ENCODE results near the gene NHSL1. TPM values are rescaled to one million over a fixed set of nuclear protein-coding genes. Genes with fewer than 3 reads are reported as not detected.

NHSL1 gene
- polyA plus RNA-seq, 4 donors: 11.3 to 71.0 (median 23.8) TPM

- H3K27ac ChIP-seq (ENCODE audit: low read depth in 1 of 3, low read length in 2 of 3): peak overlapping the region in 2 of 3 donors; percentile 44 to 64
Measured at GRCh38 chr6:138489846-138490245, 9.4 kb downstream of the NHSL1 start.

GRCh38 chr6:138487102-138487604, 12.1 kb downstream of the NHSL1 start:
- Histone ChIP-seq H3K27ac (ENCODE audit: low read depth in 1 of 3, low read length in 2 of 3) (peak overlapping the region; percentile 57 to 90 (median 82)), H3K4me3 (ENCODE audit: low read depth in 1 of 3, low read length in 3 of 3) (no peak overlapping the region), H3K4me1 (ENCODE audit: control insufficient read depth in 3 of 3, insufficient read depth in 2 of 3, low read depth in 1 of 3, low read length in 2 of 3) (peaks cover 18 to 78% (median 22%) of the 10 kb centered on the region in 3 donors), H3K9me3 (ENCODE audit: control insufficient read depth in 2 of 2, insufficient read depth in 1 of 2, low read depth in 1 of 2, low read length in 1 of 2) (no peaks in the 10 kb centered on the region), H3K27me3 (ENCODE audit: control insufficient read depth in 3 of 3, insufficient read depth in 3 of 3, low read length in 3 of 3) (no peaks in the 10 kb centered on the region), H3K36me3 (ENCODE audit: control insufficient read depth in 3 of 3, insufficient read depth in 2 of 3, low read depth in 1 of 3, low read length in 3 of 3) (peaks cover 0 to 34% (median 5%) of the 10 kb centered on the region in 3 donors)
- peak; percentile 85 to 94 for DNase-seq
- WGBS, 3 donors: 18 to 59% (median 37%) methylated on average over 6 of the region's 6 CpGs
- no peak for FAIRE-seq

More at GRCh38 chr6:138489846-138490245, 9.4 kb downstream of the NHSL1 start:
- Histone ChIP-seq H3K9me3 (ENCODE audit: control insufficient read depth in 2 of 2, insufficient read depth in 1 of 2, low read depth in 1 of 2, low read length in 1 of 2) (no peaks in the 10 kb centered on the region), H3K36me3 (ENCODE audit: control insufficient read depth in 3 of 3, insufficient read depth in 2 of 3, low read depth in 1 of 3, low read length in 3 of 3) (peaks cover 0 to 25% (median 1%) of the 10 kb centered on the region in 3 donors), H3K4me3 (ENCODE audit: low read depth in 1 of 3, low read length in 3 of 3) (no peak overlapping the region), H3K4me1 (ENCODE audit: control insufficient read depth in 3 of 3, insufficient read depth in 2 of 3, low read depth in 1 of 3, low read length in 2 of 3) (peaks cover 17 to 71% (median 18%) of the 10 kb centered on the region in 3 donors), H3K27me3 (ENCODE audit: control insufficient read depth in 3 of 3, insufficient read depth in 3 of 3, low read length in 3 of 3) (no peaks in the 10 kb centered on the region)
- DNase-seq (no peak), FAIRE-seq (no peak)
- WGBS, 3 donors: 55 to 78% (median 73%) methylated on average over 1 to 2 of the region's 2 CpGs

- no peak for FAIRE-seq
- Histone ChIP-seq H3K36me3 (ENCODE audit: control insufficient read depth in 3 of 3, insufficient read depth in 2 of 3, low read depth in 1 of 3, low read length in 3 of 3) (peaks cover 0 to 35% (median 5%) of the 10 kb centered on the region in 3 donors), H3K27ac (ENCODE audit: low read depth in 1 of 3, low read length in 2 of 3) (peak overlapping the region; percentile 57 to 90 (median 82)), H3K4me3 (ENCODE audit: low read depth in 1 of 3, low read length in 3 of 3) (no peak overlapping the region), H3K27me3 (ENCODE audit: control insufficient read depth in 3 of 3, insufficient read depth in 3 of 3, low read length in 3 of 3) (no peaks in the 10 kb centered on the region), H3K4me1 (ENCODE audit: control insufficient read depth in 3 of 3, insufficient read depth in 2 of 3, low read depth in 1 of 3, low read length in 2 of 3) (peaks cover 15 to 72% (median 21%) of the 10 kb centered on the region in 3 donors), H3K9me3 (ENCODE audit: control insufficient read depth in 2 of 2, insufficient read depth in 1 of 2, low read depth in 1 of 2, low read length in 1 of 2) (no peaks in the 10 kb centered on the region)
- DNase-seq: peak in 1 of 2 donors; percentile 54
- 38 to 65% (median 48%) methylated on average over 4 of the region's 4 CpGs for WGBS, 3 donors
Measured at GRCh38 chr6:138486249-138487101, 12.8 kb downstream of the NHSL1 start.

GRCh38 chr6:138485586-138486248, 13.6 kb downstream of the NHSL1 start:
- Histone ChIP-seq H3K9me3 (ENCODE audit: control insufficient read depth in 2 of 2, insufficient read depth in 1 of 2, low read depth in 1 of 2, low read length in 1 of 2) (no peaks in the 10 kb centered on the region), H3K27ac (ENCODE audit: low read depth in 1 of 3, low read length in 2 of 3) (peak overlapping the region; percentile 9 to 90 (median 74)), H3K4me3 (ENCODE audit: low read depth in 1 of 3, low read length in 3 of 3) (no peak overlapping the region), H3K27me3 (ENCODE audit: control insufficient read depth in 3 of 3, insufficient read depth in 3 of 3, low read length in 3 of 3) (no peaks in the 10 kb centered on the region), H3K4me1 (ENCODE audit: control insufficient read depth in 3 of 3, insufficient read depth in 2 of 3, low read depth in 1 of 3, low read length in 2 of 3) (peaks cover 15 to 67% (median 21%) of the 10 kb centered on the region in 3 donors), H3K36me3 (ENCODE audit: control insufficient read depth in 3 of 3, insufficient read depth in 2 of 3, low read depth in 1 of 3, low read length in 3 of 3) (peaks cover 0 to 35% (median 5%) of the 10 kb centered on the region in 3 donors)
- DNase-seq (no peak), FAIRE-seq (no peak)
- WGBS, 3 donors: 78 to 82% (median 80%) methylated on average over 13 of the region's 13 CpGs

- no peak for DNase-seq
- H3K27me3 ChIP-seq (ENCODE audit: control insufficient read depth in 3 of 3, insufficient read depth in 3 of 3, low read length in 3 of 3): no peaks in the 10 kb centered on the region
- WGBS, 3 donors: 17 to 38% (median 31%) methylated on average over 11 of the region's 11 CpGs
- H3K36me3 ChIP-seq (ENCODE audit: control insufficient read depth in 3 of 3, insufficient read depth in 2 of 3, low read depth in 1 of 3, low read length in 3 of 3): peaks cover 0 to 33% (median 5%) of the 10 kb centered on the region in 3 donors
- FAIRE-seq: no peak
- peak overlapping the region in 1 of 3 donors; percentile 90 for H3K27ac ChIP-seq (ENCODE audit: low read depth in 1 of 3, low read length in 2 of 3)
- H3K9me3 ChIP-seq (ENCODE audit: control insufficient read depth in 2 of 2, insufficient read depth in 1 of 2, low read depth in 1 of 2, low read length in 1 of 2): no peaks in the 10 kb centered on the region
- no peak overlapping the region for H3K4me3 ChIP-seq (ENCODE audit: low read depth in 1 of 3, low read length in 3 of 3)
- H3K4me1 ChIP-seq (ENCODE audit: control insufficient read depth in 3 of 3, insufficient read depth in 2 of 3, low read depth in 1 of 3, low read length in 2 of 3): peaks cover 15 to 69% (median 18%) of the 10 kb centered on the region in 3 donors
Measured at GRCh38 chr6:138485005-138485545, 14.2 kb downstream of the NHSL1 start.

GRCh38 chr6:138484018-138484731, 15.1 kb downstream of the NHSL1 start:
- Histone ChIP-seq H3K36me3 (ENCODE audit: control insufficient read depth in 3 of 3, insufficient read depth in 2 of 3, low read depth in 1 of 3, low read length in 3 of 3) (peaks cover 0 to 30% (median 5%) of the 10 kb centered on the region in 3 donors), H3K4me3 (ENCODE audit: low read depth in 1 of 3, low read length in 3 of 3) (no peak overlapping the region), H3K27ac (ENCODE audit: low read depth in 1 of 3, low read length in 2 of 3) (peak overlapping the region in 1 of 3 donors; percentile 90), H3K27me3 (ENCODE audit: control insufficient read depth in 3 of 3, insufficient read depth in 3 of 3, low read length in 3 of 3) (no peaks in the 10 kb centered on the region), H3K4me1 (ENCODE audit: control insufficient read depth in 3 of 3, insufficient read depth in 2 of 3, low read depth in 1 of 3, low read length in 2 of 3) (peaks cover 15 to 68% (median 18%) of the 10 kb centered on the region in 3 donors), H3K9me3 (ENCODE audit: control insufficient read depth in 2 of 2, insufficient read depth in 1 of 2, low read depth in 1 of 2, low read length in 1 of 2) (no peaks in the 10 kb centered on the region)
- 65 to 83% (median 75%) methylated on average over 3 of the region's 3 CpGs for WGBS, 3 donors
- no peak for FAIRE-seq
- no peak for DNase-seq

GRCh38 chr6:138482816-138483215, 16.5 kb downstream of the NHSL1 start:
- Histone ChIP-seq H3K36me3 (ENCODE audit: control insufficient read depth in 3 of 3, insufficient read depth in 2 of 3, low read depth in 1 of 3, low read length in 3 of 3) (peaks cover 0 to 24% (median 5%) of the 10 kb centered on the region in 3 donors), H3K27ac (ENCODE audit: low read depth in 1 of 3, low read length in 2 of 3) (no peak overlapping the region), H3K27me3 (ENCODE audit: control insufficient read depth in 3 of 3, insufficient read depth in 3 of 3, low read length in 3 of 3) (no peaks in the 10 kb centered on the region), H3K9me3 (ENCODE audit: control insufficient read depth in 2 of 2, insufficient read depth in 1 of 2, low read depth in 1 of 2, low read length in 1 of 2) (no peaks in the 10 kb centered on the region), H3K4me3 (ENCODE audit: low read depth in 1 of 3, low read length in 3 of 3) (no peak overlapping the region), H3K4me1 (ENCODE audit: control insufficient read depth in 3 of 3, insufficient read depth in 2 of 3, low read depth in 1 of 3, low read length in 2 of 3) (peaks cover 15 to 59% (median 15%) of the 10 kb centered on the region in 3 donors)
- 88 to 95% (median 93%) methylated on average over 3 of the region's 3 CpGs for whole genome bisulfite sequencing, 3 donors
- FAIRE-seq (no peak), DNase-seq (no peak)

Data from small intestine (tissue), 7 donors.